Measurements from ENCODE around the gene PLXNA2. TPM values are rescaled to one million over a fixed set of nuclear protein-coding genes. Genes with fewer than 3 reads are reported as not detected.

PLXNA2 gene
- total RNA-seq, 2 donors from 2014 or later = 7.3 to 8.9 TPM

DNA sequence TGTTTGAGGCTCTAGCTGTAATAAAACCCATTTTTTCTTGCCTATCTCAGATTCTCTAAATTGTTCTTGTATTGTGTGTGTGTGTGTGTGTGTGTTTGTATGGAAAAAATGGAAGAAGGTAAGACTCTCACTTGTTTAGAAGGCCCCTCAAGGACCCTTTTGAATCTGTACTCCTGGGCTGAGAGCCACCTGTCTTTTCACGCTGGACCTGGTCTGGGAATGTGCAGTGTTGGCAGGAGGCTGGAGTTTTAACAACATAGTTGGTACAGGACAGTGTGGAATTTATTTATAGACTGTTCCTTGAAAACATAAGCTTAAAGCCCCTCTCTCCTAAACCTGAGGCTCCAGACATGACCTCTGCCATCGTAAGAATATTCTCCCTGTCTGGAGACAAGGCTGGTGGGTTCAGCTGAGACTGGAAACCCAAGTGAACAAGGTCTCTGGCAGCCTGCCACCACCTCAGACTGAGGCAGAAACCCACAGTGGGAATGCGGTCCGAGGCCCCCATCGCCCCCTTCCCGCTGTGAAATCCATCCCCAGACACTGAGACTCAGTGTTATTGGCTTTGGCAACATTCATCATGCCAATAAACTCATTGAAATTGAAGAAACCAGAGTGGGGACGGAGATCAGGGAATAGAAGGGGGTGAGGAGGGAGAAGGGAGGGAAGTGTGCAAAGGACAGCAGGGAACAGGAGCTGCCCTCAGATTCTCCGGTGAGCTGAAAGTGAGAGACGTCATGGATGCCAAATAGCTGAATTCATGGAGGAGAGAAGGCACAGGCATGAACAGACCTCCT lies 24.6 kb upstream of the PLXNA2 start:
- WGBS = 25% methylated on average over 9 of the region's 9 CpGs
- no peaks in the 10 kb centered on the region for H3K9me3 ChIP-seq
- intact Hi-C loops (cut with DNase I) = no loop called here
- no peak for DNase-seq (ENCODE audit: low spot score)
- no peaks in the 10 kb centered on the region for H3K4me1 ChIP-seq (replicated peaks)
- H3K27ac ChIP-seq = no peak overlapping the region
- no peak overlapping the region for H3K4me3 ChIP-seq
- TF ChIP-seq POLR2A (IDR thresholded peaks at IDR 0.05) (no peak), POLR2AphosphoS5 (IDR thresholded peaks at IDR 0.05) (no peak)
- no peaks in the 10 kb centered on the region for H3K36me3 ChIP-seq
- no peaks in the 10 kb centered on the region for H3K27me3 ChIP-seq (replicated peaks; ENCODE audit: insufficient read depth)

DNA sequence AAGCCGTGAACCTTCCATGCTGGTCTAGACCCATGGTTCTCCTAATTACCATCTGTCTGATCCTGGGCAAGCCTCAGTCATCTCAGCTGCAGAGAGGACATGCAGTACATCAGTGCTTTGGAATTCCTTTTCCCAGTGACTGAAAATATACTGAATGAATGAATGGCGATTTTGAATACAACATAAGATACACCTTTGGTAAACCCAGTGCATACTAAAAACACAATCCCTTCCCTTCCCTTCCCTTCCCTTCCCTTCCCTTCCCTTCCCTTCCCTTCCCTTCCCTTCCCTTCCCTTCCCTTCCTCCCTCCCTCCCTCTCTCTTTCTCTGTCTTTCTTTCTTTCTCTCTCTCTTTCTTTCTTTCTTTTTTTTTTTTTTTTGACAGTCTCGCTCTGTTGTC lies 21.3 kb upstream of the PLXNA2 start:
- TF ChIP-seq, protein P1, sequence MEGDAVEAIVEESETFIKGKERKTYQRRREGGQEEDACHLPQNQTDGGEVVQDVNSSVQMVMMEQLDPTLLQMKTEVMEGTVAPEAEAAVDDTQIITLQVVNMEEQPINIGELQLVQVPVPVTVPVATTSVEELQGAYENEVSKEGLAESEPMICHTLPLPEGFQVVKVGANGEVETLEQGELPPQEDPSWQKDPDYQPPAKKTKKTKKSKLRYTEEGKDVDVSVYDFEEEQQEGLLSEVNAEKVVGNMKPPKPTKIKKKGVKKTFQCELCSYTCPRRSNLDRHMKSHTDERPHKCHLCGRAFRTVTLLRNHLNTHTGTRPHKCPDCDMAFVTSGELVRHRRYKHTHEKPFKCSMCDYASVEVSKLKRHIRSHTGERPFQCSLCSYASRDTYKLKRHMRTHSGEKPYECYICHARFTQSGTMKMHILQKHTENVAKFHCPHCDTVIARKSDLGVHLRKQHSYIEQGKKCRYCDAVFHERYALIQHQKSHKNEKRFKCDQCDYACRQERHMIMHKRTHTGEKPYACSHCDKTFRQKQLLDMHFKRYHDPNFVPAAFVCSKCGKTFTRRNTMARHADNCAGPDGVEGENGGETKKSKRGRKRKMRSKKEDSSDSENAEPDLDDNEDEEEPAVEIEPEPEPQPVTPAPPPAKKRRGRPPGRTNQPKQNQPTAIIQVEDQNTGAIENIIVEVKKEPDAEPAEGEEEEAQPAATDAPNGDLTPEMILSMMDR (IDR thresholded peaks at IDR 0.05) = no peak
- TF ChIP-seq POLR2AphosphoS5 (IDR thresholded peaks at IDR 0.05) = no peak
- no peak for TF ChIP-seq POLR2A (IDR thresholded peaks at IDR 0.05)
- no peak for DNase-seq (ENCODE audit: low spot score)
- Histone ChIP-seq H3K9me3 (no peaks in the 10 kb centered on the region), H3K27ac (no peak overlapping the region), H3K36me3 (no peaks in the 10 kb centered on the region), H3K4me3 (no peak overlapping the region), H3K4me1 (replicated peaks) (no peaks in the 10 kb centered on the region), H3K27me3 (replicated peaks; ENCODE audit: insufficient read depth) (no peaks in the 10 kb centered on the region)
- intact Hi-C loops (cut with DNase I) = no loop called here
- 93% methylated on average over 3 of the region's 3 CpGs for WGBS

DNA sequence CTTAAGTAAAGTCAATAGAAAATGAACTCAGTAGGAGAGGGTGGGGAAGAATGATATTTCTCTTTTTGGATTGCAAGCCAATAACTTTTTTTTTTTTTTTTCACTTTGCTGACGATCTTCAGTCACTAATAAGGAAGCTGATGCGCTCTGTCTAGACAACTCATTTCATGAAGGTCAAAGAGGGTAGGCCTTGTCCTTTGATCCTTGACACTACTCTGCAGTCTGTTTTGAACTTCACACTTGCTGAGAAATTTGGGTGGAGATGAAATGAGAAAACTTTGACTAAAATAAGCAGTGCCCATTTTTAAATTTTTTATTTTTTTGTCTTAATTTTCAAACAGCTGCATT lies 20.9 kb upstream of the PLXNA2 start:
- no peak overlapping the region for H3K27ac ChIP-seq
- H3K4me1 ChIP-seq (replicated peaks) = no peaks in the 10 kb centered on the region
- no peaks in the 10 kb centered on the region for H3K27me3 ChIP-seq (replicated peaks; ENCODE audit: insufficient read depth)
- intact Hi-C loops (cut with DNase I) = no loop called here
- no peak for DNase-seq (ENCODE audit: low spot score)
- 74% methylated on average over 2 of the region's 2 CpGs for WGBS
- H3K36me3 ChIP-seq = no peaks in the 10 kb centered on the region
- no peak for TF ChIP-seq POLR2A (IDR thresholded peaks at IDR 0.05)
- TF ChIP-seq POLR2AphosphoS5 (IDR thresholded peaks at IDR 0.05) = no peak
- TF ChIP-seq, protein P1 (IDR thresholded peaks at IDR 0.05) = no peak
- H3K4me3 ChIP-seq = no peak overlapping the region
- H3K9me3 ChIP-seq = no peaks in the 10 kb centered on the region

DNA sequence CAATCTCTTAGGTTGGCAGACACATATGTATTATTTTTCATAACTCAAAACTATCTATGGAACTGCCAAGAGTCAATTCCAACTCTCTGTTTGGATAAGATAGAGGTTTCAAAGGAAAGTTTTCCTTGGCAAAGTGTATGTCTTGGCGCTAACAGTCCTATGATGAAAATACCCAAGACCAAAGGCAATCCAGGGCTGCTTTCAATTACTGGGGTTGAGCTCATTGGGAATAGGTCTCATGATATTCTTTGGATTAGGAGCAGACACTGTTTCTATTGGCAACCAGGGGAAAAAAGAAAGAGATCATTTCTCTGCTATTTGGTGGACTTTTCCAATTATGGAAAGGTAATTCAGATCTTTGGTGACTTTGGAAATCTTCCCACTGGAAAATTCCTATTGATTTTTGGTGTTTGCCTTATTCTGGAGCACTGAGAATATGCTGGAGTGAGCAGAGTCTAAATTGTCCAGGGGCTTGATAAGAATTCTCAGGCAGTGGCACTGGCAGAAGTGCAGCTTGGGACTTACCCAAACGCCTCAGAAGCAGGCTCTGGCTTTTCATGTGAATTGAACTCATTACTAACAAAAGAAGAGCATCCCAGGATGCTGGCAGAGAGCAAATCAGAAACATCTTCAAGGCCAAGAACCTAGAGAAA lies 20.4 kb upstream of the PLXNA2 start:
- no peak overlapping the region for H3K4me3 ChIP-seq
- WGBS = 72% methylated on average over 2 of the region's 2 CpGs
- no peaks in the 10 kb centered on the region for H3K27me3 ChIP-seq (replicated peaks; ENCODE audit: insufficient read depth)
- DNase-seq (ENCODE audit: low spot score) = no peak
- intact Hi-C loops (cut with DNase I) = no loop called here
- no peaks in the 10 kb centered on the region for H3K4me1 ChIP-seq (replicated peaks)
- H3K36me3 ChIP-seq = no peaks in the 10 kb centered on the region
- TF ChIP-seq, protein P1 (IDR thresholded peaks at IDR 0.05) = no peak
- no peak for TF ChIP-seq POLR2A (IDR thresholded peaks at IDR 0.05)
- no peak overlapping the region for H3K27ac ChIP-seq
- H3K9me3 ChIP-seq = no peaks in the 10 kb centered on the region

DNA sequence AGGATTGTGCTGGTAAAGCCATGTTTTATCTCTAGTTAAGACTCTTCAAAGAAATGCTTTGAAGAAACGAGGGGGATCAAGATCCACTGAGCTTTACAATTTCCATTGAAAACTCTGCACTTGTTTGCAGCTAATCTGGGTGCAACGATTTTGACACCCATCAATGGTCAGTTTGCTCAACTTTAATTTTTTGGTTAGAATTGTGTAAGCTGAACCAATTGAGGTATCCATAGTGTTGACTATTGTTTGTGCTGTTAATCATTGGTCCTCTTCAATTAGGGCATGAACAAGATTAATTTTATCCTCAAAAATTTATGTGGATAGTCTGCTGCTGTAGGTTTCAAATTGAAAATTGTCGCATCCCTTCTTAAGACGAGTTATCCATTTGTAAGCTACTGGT lies 17.7 kb upstream of the PLXNA2 start:
- WGBS = 69% methylated on average over 4 of the region's 4 CpGs
- no peaks in the 10 kb centered on the region for H3K36me3 ChIP-seq
- TF ChIP-seq POLR2A (IDR thresholded peaks at IDR 0.05) (no peak), POLR2AphosphoS5 (IDR thresholded peaks at IDR 0.05) (no peak)
- no peaks in the 10 kb centered on the region for H3K27me3 ChIP-seq (replicated peaks; ENCODE audit: insufficient read depth)
- intact Hi-C loops (cut with DNase I) = no loop called here
- H3K4me1 ChIP-seq (replicated peaks) = no peaks in the 10 kb centered on the region
- no peaks in the 10 kb centered on the region for H3K9me3 ChIP-seq
- H3K4me3 ChIP-seq = no peak overlapping the region
- no peak overlapping the region for H3K27ac ChIP-seq
- DNase-seq (ENCODE audit: low spot score) = no peak

DNA sequence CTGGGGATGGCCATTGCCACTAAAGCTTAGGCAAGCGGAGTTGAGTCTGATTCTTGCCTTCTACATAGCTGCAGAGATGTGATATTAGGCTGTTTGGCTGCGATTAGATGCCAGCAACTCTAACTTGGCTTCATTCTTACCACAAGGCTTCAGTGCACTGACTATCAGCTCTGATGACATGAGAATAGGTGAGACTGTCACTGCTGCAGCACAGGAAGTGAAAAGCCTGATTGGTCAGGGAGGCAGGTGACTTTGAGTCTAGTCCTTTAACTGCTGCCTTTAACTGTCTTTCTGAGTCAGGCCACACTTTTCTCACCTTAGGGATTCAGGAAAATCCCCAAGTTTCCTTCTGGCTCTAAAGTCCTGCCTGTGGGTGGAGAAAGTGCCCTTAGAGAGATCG lies 14.1 kb upstream of the PLXNA2 start:
- DNase-seq (ENCODE audit: low spot score) = no peak
- Histone ChIP-seq H3K27ac (no peak overlapping the region), H3K27me3 (replicated peaks; ENCODE audit: insufficient read depth) (no peaks in the 10 kb centered on the region), H3K4me1 (replicated peaks) (no peaks in the 10 kb centered on the region), H3K36me3 (no peaks in the 10 kb centered on the region), H3K4me3 (no peak overlapping the region), H3K9me3 (no peaks in the 10 kb centered on the region)
- TF ChIP-seq POLR2A (IDR thresholded peaks at IDR 0.05) (no peak), POLR2AphosphoS5 (IDR thresholded peaks at IDR 0.05) (no peak)
- TF ChIP-seq, protein P1 (IDR thresholded peaks at IDR 0.05) = no peak
- intact Hi-C loops (cut with DNase I) = no loop called here
- 91% methylated on average over 3 of the region's 3 CpGs for WGBS
